GM19438 (cell line): ENCODE data around the gene GLI1.
"Not testable (repeated sequence)": the region's sequence is repeated elsewhere in the genome, so short reads cannot be mapped to it uniquely, and the experiment has no call there.

Experiments used
- ATAC-seq: cut with Tn5 transposase; IDR thresholded peaks from one replicate; pipeline ENCODE4 v1.9.1; 2021; ENCODE audit warnings: low read depth; ENCODE audit not compliant: unreplicated experiment

GLI1 gene

GRCh38 chr12:57517187-57517586 lies 57.6 kb downstream of the GLI1 start:
- no peak for ATAC-seq

- not testable (repeated sequence) for ATAC-seq
These were observed 58.1 kb downstream of the GLI1 start for GRCh38 chr12:57517718-57518117.

GRCh38 chr12:57518176-57518919 lies 58.8 kb downstream of the GLI1 start:
- ATAC-seq: no peak

GRCh38 chr12:57518920-57519795 lies 59.6 kb downstream of the GLI1 start:
- ATAC-seq: no peak

- ATAC-seq: peak; percentile 5
These were observed 60.1 kb downstream of the GLI1 start for GRCh38 chr12:57519796-57520052.

DNA sequence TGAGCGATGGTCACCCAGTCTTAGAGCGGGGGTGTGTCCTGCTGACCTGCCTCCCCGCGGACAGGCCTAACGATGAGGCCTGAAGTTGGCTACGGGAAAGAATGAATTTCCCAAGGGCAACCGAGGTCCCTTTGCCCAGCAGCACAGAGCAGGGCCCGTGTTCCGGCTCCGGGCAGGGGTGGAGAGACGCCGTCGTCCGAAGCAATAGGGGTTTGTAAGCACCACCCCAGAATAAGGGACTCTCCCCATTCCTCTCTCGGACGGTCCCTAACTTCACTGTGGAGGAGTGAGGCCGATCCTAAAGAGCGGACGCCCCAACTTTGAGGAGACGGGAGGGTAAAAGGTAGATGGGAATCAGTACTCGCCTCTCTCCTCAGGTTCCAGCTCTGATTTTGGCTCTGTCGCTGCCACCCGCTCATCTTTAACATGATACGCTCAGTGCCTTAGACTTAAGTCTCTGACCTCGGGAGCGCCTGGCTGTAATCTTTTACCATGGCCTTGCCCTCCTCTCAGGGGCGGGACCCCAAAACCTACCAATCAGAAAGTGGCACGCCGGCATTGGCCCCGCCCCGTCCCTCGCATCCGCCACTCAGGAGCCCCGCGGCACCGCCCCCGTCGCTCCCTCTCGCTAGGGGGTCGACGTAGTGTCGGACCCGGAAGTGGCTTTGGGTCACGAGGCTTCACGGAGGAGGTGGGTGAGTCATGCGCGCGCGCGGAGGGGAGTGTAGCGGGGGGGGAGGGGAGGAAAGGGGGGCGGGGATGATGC lies 60.7 kb downstream of the GLI1 start, which contains the start of gene DDIT3:
Gene DDIT3, minus strand, starts transcription at position 462 of the 766 bp plus-strand sequence. CDS start 3,108 bp downstream, outside the sequence.
- peak; percentile 63 for ATAC-seq

- no peak for ATAC-seq
These were observed 62.0 kb downstream of the GLI1 start for GRCh38 chr12:57521525-57522010.
